ENCODE measurements around the gene DNAJA4.

DNAJA4 gene

DNA sequence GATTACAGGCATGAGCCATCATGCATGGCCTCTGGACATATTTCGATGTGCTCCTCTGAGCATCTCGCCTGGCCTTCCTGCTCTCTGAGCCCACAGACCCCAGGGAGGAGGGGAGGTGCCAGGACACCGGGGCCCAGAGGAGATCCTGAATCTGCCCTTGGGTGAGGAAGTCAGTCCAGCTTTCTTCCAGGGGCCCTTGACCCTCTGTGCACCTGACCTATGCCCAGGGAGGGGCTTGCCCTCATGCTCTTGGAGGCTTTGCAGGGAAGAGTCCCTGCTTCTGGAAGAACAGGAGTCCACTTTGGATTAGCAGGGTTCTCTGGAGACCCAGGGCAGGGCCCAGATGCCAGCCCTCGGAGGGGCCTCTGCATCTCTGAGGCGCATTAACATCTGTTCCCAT is 31.4 kb upstream of the DNAJA4 start:
- H3K27ac ChIP-seq (ENCODE audit: low read length), result no peak overlapping the region
- no peak for DNase-seq
- H3K4me1 ChIP-seq (ENCODE audit: insufficient read depth, low read length), result no peaks in the 10 kb centered on the region
- H3K4me2 ChIP-seq (ENCODE audit: insufficient read depth, low read length), result no peak overlapping the region
- H2AFZ ChIP-seq (ENCODE audit: low read depth, low read length), result no peak overlapping the region
- no peaks in the 10 kb centered on the region for H3K36me3 ChIP-seq (ENCODE audit: insufficient read depth, low read length)
- no peaks in the 10 kb centered on the region for H3K9me3 ChIP-seq (ENCODE audit: insufficient read depth, low read length, severe bottlenecking)
- no peak overlapping the region for H3K9ac ChIP-seq (ENCODE audit: low read depth, low read length)
- peaks cover 3% of the 10 kb centered on the region for H3K27me3 ChIP-seq (ENCODE audit: insufficient read depth, low read length, poor library complexity)
- no peak for ATAC-seq (ENCODE audit: insufficient read depth, low read depth)
- no peak overlapping the region for H3K4me3 ChIP-seq (ENCODE audit: low read depth in 1 of 2, low read length in 2 of 2)
- no peaks in the 10 kb centered on the region for H4K20me1 ChIP-seq (ENCODE audit: insufficient read depth, low read length)
- TF ChIP-seq, protein P1, sequence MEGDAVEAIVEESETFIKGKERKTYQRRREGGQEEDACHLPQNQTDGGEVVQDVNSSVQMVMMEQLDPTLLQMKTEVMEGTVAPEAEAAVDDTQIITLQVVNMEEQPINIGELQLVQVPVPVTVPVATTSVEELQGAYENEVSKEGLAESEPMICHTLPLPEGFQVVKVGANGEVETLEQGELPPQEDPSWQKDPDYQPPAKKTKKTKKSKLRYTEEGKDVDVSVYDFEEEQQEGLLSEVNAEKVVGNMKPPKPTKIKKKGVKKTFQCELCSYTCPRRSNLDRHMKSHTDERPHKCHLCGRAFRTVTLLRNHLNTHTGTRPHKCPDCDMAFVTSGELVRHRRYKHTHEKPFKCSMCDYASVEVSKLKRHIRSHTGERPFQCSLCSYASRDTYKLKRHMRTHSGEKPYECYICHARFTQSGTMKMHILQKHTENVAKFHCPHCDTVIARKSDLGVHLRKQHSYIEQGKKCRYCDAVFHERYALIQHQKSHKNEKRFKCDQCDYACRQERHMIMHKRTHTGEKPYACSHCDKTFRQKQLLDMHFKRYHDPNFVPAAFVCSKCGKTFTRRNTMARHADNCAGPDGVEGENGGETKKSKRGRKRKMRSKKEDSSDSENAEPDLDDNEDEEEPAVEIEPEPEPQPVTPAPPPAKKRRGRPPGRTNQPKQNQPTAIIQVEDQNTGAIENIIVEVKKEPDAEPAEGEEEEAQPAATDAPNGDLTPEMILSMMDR (IDR thresholded peaks at IDR 0.05; ENCODE audit: borderline replicate concordance, extremely low read depth, low read length, poor library complexity, severe bottlenecking), result no peak
- no peak for TF ChIP-seq EZH2 (IDR thresholded peaks at IDR 0.05; ENCODE audit: borderline replicate concordance, low read depth, low read length, severe bottlenecking)
- no peaks in the 10 kb centered on the region for H3K79me2 ChIP-seq (ENCODE audit: insufficient read depth, low read length)

DNA sequence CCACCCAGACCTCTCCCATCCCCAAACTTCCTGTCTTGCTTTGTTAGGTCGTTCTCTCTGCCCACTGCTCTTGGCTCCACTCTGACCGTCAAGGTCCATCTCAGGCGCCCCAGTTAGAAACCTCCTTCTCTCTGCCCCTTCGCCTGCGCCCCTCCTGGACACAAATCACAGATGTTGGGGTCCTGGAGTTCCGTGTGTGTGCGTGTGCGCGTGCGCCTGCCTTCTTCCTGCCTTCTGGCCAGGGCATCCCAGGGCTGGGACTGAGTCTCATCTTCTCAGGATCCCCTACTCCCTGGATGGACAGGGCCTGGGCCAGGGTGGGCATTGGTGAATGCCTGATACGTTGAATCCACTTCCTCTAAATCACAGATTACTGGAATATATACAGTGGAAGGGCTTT is 30.9 kb upstream of the DNAJA4 start:
- Histone ChIP-seq H4K20me1 (ENCODE audit: insufficient read depth, low read length) (no peaks in the 10 kb centered on the region), H3K4me3 (ENCODE audit: low read depth in 1 of 2, low read length in 2 of 2) (no peak overlapping the region), H2AFZ (ENCODE audit: low read depth, low read length) (no peak overlapping the region), H3K4me2 (ENCODE audit: insufficient read depth, low read length) (no peak overlapping the region), H3K27me3 (ENCODE audit: insufficient read depth, low read length, poor library complexity) (peaks cover 3% of the 10 kb centered on the region), H3K27ac (ENCODE audit: low read length) (no peak overlapping the region), H3K36me3 (ENCODE audit: insufficient read depth, low read length) (no peaks in the 10 kb centered on the region), H3K79me2 (ENCODE audit: insufficient read depth, low read length) (no peaks in the 10 kb centered on the region), H3K4me1 (ENCODE audit: insufficient read depth, low read length) (no peaks in the 10 kb centered on the region), H3K9me3 (ENCODE audit: insufficient read depth, low read length, severe bottlenecking) (no peaks in the 10 kb centered on the region), H3K9ac (ENCODE audit: low read depth, low read length) (no peak overlapping the region)
- DNase-seq (no peak), ATAC-seq (ENCODE audit: insufficient read depth, low read depth) (no peak)
- TF ChIP-seq, protein P1 (IDR thresholded peaks at IDR 0.05; ENCODE audit: borderline replicate concordance, extremely low read depth, low read length, poor library complexity, severe bottlenecking), result no peak

DNA sequence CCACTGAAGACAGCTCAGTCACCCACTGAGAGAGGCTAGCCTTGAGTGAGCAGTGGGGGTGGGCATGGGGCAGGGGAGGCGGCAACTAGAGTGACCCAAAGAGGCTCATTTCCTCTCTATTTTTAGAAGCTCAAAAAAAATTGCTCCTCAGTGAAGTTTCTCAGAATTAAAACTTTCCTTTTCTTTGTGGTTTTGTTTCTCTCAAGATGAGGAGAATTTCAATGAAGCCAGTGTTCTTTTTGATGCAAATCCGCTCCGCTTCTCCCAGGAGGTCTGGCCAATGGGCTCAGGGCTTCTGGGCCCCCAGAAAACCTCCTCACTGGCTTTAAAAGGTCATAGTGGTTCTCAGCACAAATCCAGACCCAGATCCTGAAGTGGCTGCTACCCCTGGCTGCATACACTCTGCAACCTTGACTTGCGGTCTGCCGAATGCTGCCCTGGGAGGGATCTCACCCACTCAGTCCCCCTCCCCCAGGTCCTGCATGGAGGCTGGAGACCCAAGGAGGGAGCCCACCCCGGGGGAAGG is 29.8 kb upstream of the DNAJA4 start, which contains the start of gene ACSBG1:
Gene ACSBG1, minus strand, starts transcription at position 51 of the 526 bp plus-strand sequence. CDS start 64 bp downstream, outside the sequence.
- Histone ChIP-seq H3K9me3 (ENCODE audit: insufficient read depth, low read length, severe bottlenecking) (no peaks in the 10 kb centered on the region), H3K36me3 (ENCODE audit: insufficient read depth, low read length) (no peaks in the 10 kb centered on the region), H3K79me2 (ENCODE audit: insufficient read depth, low read length) (no peaks in the 10 kb centered on the region), H2AFZ (ENCODE audit: low read depth, low read length) (no peak within 1 kb of the TSS), H3K27me3 (ENCODE audit: insufficient read depth, low read length, poor library complexity) (peaks cover 3% of the 10 kb centered on the region), H3K9ac (ENCODE audit: low read depth, low read length) (no peak within 1 kb of the TSS), H3K4me2 (ENCODE audit: insufficient read depth, low read length) (no peak within 1 kb of the TSS), H3K4me3 (ENCODE audit: low read depth in 1 of 2, low read length in 2 of 2) (no peak within 1 kb of the TSS), H3K27ac (ENCODE audit: low read length) (no peak within 1 kb of the TSS), H4K20me1 (ENCODE audit: insufficient read depth, low read length) (no peaks in the 10 kb centered on the region), H3K4me1 (ENCODE audit: insufficient read depth, low read length) (no peaks in the 10 kb centered on the region)
- ATAC-seq (ENCODE audit: insufficient read depth, low read depth) (no peak), DNase-seq (no peak)
- no peak for TF ChIP-seq EZH2 (IDR thresholded peaks at IDR 0.05; ENCODE audit: borderline replicate concordance, low read depth, low read length, severe bottlenecking)
- TF ChIP-seq, protein P1 (IDR thresholded peaks at IDR 0.05; ENCODE audit: borderline replicate concordance, extremely low read depth, low read length, poor library complexity, severe bottlenecking), result no peak

DNA sequence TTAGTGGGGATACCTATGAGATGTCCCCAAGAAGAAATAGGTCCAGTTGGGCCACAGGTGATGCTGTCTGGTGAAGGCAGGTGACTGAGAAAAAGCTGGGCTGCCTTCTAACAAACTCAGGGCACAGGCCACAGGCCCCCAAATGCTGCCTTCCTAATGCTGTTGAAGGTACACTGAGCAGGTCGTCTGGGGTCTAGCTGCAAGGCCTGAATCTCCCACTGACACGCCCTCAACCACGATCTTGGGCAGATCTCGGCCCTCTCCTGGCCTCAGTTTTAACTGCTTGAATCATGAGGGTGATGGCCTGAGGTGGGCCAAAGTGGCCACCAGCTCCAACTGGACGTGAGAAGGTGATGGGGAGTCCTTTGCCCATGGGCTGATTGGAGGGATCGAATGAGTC is 27.9 kb upstream of the DNAJA4 start:
- H3K36me3 ChIP-seq (ENCODE audit: insufficient read depth, low read length), result no peaks in the 10 kb centered on the region
- no peak overlapping the region for H3K4me3 ChIP-seq (ENCODE audit: low read depth in 1 of 2, low read length in 2 of 2)
- H3K4me2 ChIP-seq (ENCODE audit: insufficient read depth, low read length), result no peak overlapping the region
- H3K9me3 ChIP-seq (ENCODE audit: insufficient read depth, low read length, severe bottlenecking), result no peaks in the 10 kb centered on the region
- no peak overlapping the region for H2AFZ ChIP-seq (ENCODE audit: low read depth, low read length)
- no peaks in the 10 kb centered on the region for H4K20me1 ChIP-seq (ENCODE audit: insufficient read depth, low read length)
- TF ChIP-seq EZH2 (IDR thresholded peaks at IDR 0.05; ENCODE audit: borderline replicate concordance, low read depth, low read length, severe bottlenecking), result no peak
- TF ChIP-seq, protein P1 (IDR thresholded peaks at IDR 0.05; ENCODE audit: borderline replicate concordance, extremely low read depth, low read length, poor library complexity, severe bottlenecking), result no peak
- H3K27ac ChIP-seq (ENCODE audit: low read length), result no peak overlapping the region
- no peak overlapping the region for H3K9ac ChIP-seq (ENCODE audit: low read depth, low read length)
- H3K27me3 ChIP-seq (ENCODE audit: insufficient read depth, low read length, poor library complexity), result peaks cover 3% of the 10 kb centered on the region
- DNase-seq, result no peak
- H3K4me1 ChIP-seq (ENCODE audit: insufficient read depth, low read length), result no peaks in the 10 kb centered on the region
- no peaks in the 10 kb centered on the region for H3K79me2 ChIP-seq (ENCODE audit: insufficient read depth, low read length)
- no peak for ATAC-seq (ENCODE audit: insufficient read depth, low read depth)

All from DND-41 (cell line).